IMR-90 (cell line): ENCODE results near the gene DHRS12. TPM values are rescaled to one million over a fixed set of nuclear protein-coding genes. Genes with fewer than 3 reads are reported as not detected.

ENCODE experiments used
- ATAC-seq: fragments of 200-7000 bp; cut with Tn5 transposase; 2 replicates; pipeline ENCODE4 v1.9.1; 2020; ENCODE audit warnings: low read depth, mild to moderate bottlenecking, moderate library complexity
- BruUV-seq: library from RNA; stranded (reverse); fragments of 400-500 nt; replicated peaks from 2 replicates; lab custom pipeline; 2021; lab: Mats Ljungman, UMichigan
- CTCF ChIA-PET: fragments of 300-600 bp; formaldehyde crosslinking; extraction: SDS; loops from one replicate; lab custom pipeline; 2021; ENCODE audit warnings: antibody characterized with exemption; lab: Yijun Ruan, JAX
- POLR2A ChIA-PET: fragments of 300-600 bp; sonication (Branson Sonifier 250); formaldehyde crosslinking; loops from one replicate; lab custom pipeline; 2022; ENCODE audit warnings: antibody characterized with exemption; ENCODE audit not compliant: unreplicated experiment; lab: Charles Lee
- DNase-seq: peaks from one replicate; pipeline ENCODE4 v3.0.0; 2013
- H2AFZ ChIP-seq: replicated peaks from 2 replicates; pipeline ENCODE3; 2013; ENCODE audit warnings: low read length, mild to moderate bottlenecking; ENCODE audit not compliant: poor library complexity
- H2AK5ac ChIP-seq: 2 replicates; pipeline ENCODE4 v1.6.1; 2013; ENCODE audit warnings: low read depth, low read length, inconsistent platforms
- H2AK9ac ChIP-seq: replicated peaks from 2 replicates; pipeline ENCODE3; 2013; ENCODE audit warnings: mild to moderate bottlenecking, low read depth, low read length, moderate library complexity; ENCODE audit not compliant: poor library complexity
- H2BK120ac ChIP-seq: 2 replicates; pipeline ENCODE4 v1.6.1; 2013; ENCODE audit warnings: low read depth, low read length, inconsistent platforms
- H2BK15ac ChIP-seq: 3 replicates; pipeline ENCODE4 v1.6.1; 2013; ENCODE audit warnings: low read depth, low read length, inconsistent platforms
- H2BK20ac ChIP-seq: 2 replicates; pipeline ENCODE4 v1.6.1; 2013; ENCODE audit warnings: low read depth, mild to moderate bottlenecking, inconsistent platforms, low read length, moderate library complexity
- H2BK5ac ChIP-seq: 2 replicates; pipeline ENCODE4 v1.6.1; 2013; ENCODE audit warnings: mild to moderate bottlenecking, low read depth, low read length, inconsistent platforms; ENCODE audit not compliant: poor library complexity, severe bottlenecking
- H3K14ac ChIP-seq: replicated peaks from 2 replicates; pipeline ENCODE4 v1.6.1; 2013; ENCODE audit warnings: low read depth, low read length, inconsistent platforms
- H3K18ac ChIP-seq: 2 replicates; pipeline ENCODE4 v1.6.1; 2013; ENCODE audit warnings: low read depth, low read length, control low read depth
- H3K23ac ChIP-seq: 2 replicates; pipeline ENCODE4 v1.6.1; 2013; ENCODE audit warnings: low read depth, low read length, inconsistent platforms
- H3K27ac ChIP-seq: 2 replicates; pipeline ENCODE4 v1.5.1; 2013; ENCODE audit warnings: mild to moderate bottlenecking, control low read depth, low read length; ENCODE audit not compliant: insufficient read depth
- H3K27me3 ChIP-seq: 2 replicates; pipeline ENCODE4 v1.6.1; 2013; ENCODE audit warnings: low read length; ENCODE audit not compliant: control insufficient read depth, insufficient read depth
- H3K36me3 ChIP-seq: 2 replicates; pipeline ENCODE4 v1.6.1; 2013; ENCODE audit warnings: low read length, mixed read lengths; ENCODE audit not compliant: control insufficient read depth, insufficient read depth
- H3K4ac ChIP-seq: 2 replicates; pipeline ENCODE4 v1.6.1; 2013; ENCODE audit warnings: low read depth, low read length, inconsistent platforms
- H3K4me1 ChIP-seq: 2 replicates; pipeline ENCODE4 v1.6.1; 2013; ENCODE audit warnings: low read length, mixed read lengths; ENCODE audit not compliant: control insufficient read depth, insufficient read depth
- H3K4me2 ChIP-seq: 2 replicates; pipeline ENCODE4 v1.6.1; 2013; ENCODE audit warnings: low read depth, mild to moderate bottlenecking, control low read depth, low read length, moderate library complexity
- H3K4me3 ChIP-seq: 2 replicates; pipeline ENCODE4 v1.5.1; 2013; ENCODE audit warnings: low read depth, mild to moderate bottlenecking, control low read depth, low read length, moderate library complexity; ENCODE audit not compliant: insufficient read depth
- H3K56ac ChIP-seq: 2 replicates; pipeline ENCODE4 v1.6.1; 2013; ENCODE audit warnings: low read length, inconsistent platforms; ENCODE audit not compliant: insufficient read depth; ENCODE audit errors: extremely low read depth
- H3K79me1 ChIP-seq, 2 experiments: 2 replicates each; pipeline ENCODE4 v1.6.1; 2013; ENCODE audit warnings: low read length in 2 of 2, inconsistent platforms in 1 of 2, low read depth in 1 of 2
- H3K9ac ChIP-seq: 2 replicates; pipeline ENCODE4 v1.6.1; 2013; ENCODE audit warnings: low read depth, low read length, control low read depth
- H3K9me1 ChIP-seq: 2 replicates; pipeline ENCODE4 v1.6.1; 2013; ENCODE audit warnings: low read length, inconsistent platforms; ENCODE audit not compliant: insufficient read depth
- H3K9me3 ChIP-seq: 2 replicates; pipeline ENCODE4 v1.6.1; 2013; ENCODE audit warnings: low read length; ENCODE audit not compliant: control insufficient read depth, insufficient read depth
- H4K20me1 ChIP-seq: 2 replicates; pipeline ENCODE4 v1.6.1; 2013; ENCODE audit warnings: low read length, inconsistent platforms; ENCODE audit not compliant: insufficient read depth
- H4K5ac ChIP-seq: 2 replicates; pipeline ENCODE4 v1.6.1; 2013; ENCODE audit warnings: mild to moderate bottlenecking, low read depth, low read length, control low read depth
- H4K8ac ChIP-seq, 2 experiments: 2 replicates each; pipeline ENCODE4 v1.6.1; 2013; ENCODE audit warnings: low read depth in 2 of 2, low read length in 2 of 2, control low read depth in 1 of 2, inconsistent platforms in 1 of 2
- H4K91ac ChIP-seq: 2 replicates; pipeline ENCODE4 v1.6.1; 2013; ENCODE audit warnings: low read depth, low read length, inconsistent platforms; ENCODE audit not compliant: insufficient read depth
- FOS ChIP-seq: fragments of 150-350 bp; IDR thresholded peaks from 2 replicates; pipeline ENCODE4 v1.6.1; 2016; ENCODE audit warnings: low read depth, low read length
- MAFK ChIP-seq: IDR thresholded peaks from 2 replicates; pipeline ENCODE4 v1.6.1; 2012; ENCODE audit warnings: low read depth, low read length, improper control_type of control experiment
- WGBS, 2 experiments: methylation state at CpG; one replicate each; pipeline versions ENCODE4 v1.1.5 to v1.1.7; 2013; ENCODE audit warnings: missing lambda C conversion rate in 2 of 2; ENCODE audit not compliant: insufficient read length in 1 of 2; ENCODE audit errors: extremely low coverage in 2 of 2; 5-methylcytosine and 5-hydroxymethylcytosine counted together
- dilution Hi-C: fragments of 300-500 bp; cut with HindIII; formaldehyde crosslinking; loops from one replicate; pipeline ENCODE4 v1.14.3; 2018; ENCODE audit warnings: low sequenced_read_pairs; ENCODE audit not compliant: unreplicated experiment
- in situ Hi-C: fragments of 300-500 bp; cut with MboI; formaldehyde crosslinking; loops from 3 replicates; pipeline ENCODE4 v1.14.3; 2019; ENCODE audit warnings: low sequenced_read_pairs, inconsistent platforms, mixed read lengths
- intact Hi-C: fragments of 100-400 bp; cut with micrococcal nuclease; formaldehyde crosslinking; loops from 2 replicates; pipeline ENCODE4 v1.10.0; 2022
- polyA plus RNA-seq, 3 experiments: library from polyadenylated mRNA; depleted of rRNA; stranded (reverse); fragments of >200 nt; gene quantifications; 2 replicates each; pipeline ENCODE4 v1.2.3, GENCODE V29; 2012; ENCODE audit warnings: low replicate concordance in 1 of 3
- total RNA-seq: library from RNA; depleted of rRNA; stranded (reverse); fragments of >200 nt; gene quantifications from 2 replicates; pipeline ENCODE4 v1.2.3, GENCODE V29; 2012

The DHRS12 gene
- total and polyA plus RNA-seq, 2 of the 4 experiments (the other 2 are of a cell fraction): 1.3 to 1.6 TPM

GRCh38 chr13:51816604-51817249 is 12.8 kb upstream of the DHRS12 start (continued):
- TF ChIP-seq FOS: no peak

DNA sequence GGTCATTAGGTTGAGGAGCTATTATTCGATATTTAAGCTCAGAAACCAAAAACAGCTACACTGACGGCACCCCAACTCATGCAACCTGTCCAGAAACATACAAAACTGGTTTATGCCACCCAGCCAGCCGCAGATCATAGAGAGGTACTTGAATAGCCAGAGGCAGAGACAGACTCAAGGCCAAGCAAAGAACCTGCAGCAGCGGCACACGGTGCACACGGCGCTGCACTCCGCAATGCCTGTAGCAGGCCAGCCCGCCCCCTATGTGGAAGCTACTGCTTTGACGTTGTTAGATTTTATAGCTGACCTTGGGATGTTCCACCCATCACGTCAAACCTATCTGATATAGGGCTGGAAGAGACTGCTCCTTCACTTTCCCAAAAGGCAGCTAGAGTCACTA is 11.9 kb upstream of the DHRS12 start:
- H4K20me1 ChIP-seq: no peaks in the 10 kb centered on the region
- H3K9me3 ChIP-seq: no peaks in the 10 kb centered on the region
- H2BK5ac ChIP-seq: no peak overlapping the region
- H2BK20ac ChIP-seq: no peak overlapping the region
- no peak overlapping the region for H3K9ac ChIP-seq
- intact Hi-C loops (loop anchor here (1.0 to 10.0 kb wide), 3 partner anchors 199 to 385 kb away; partner anchors contain the start of genes ALG11 and ATP7B), in situ Hi-C loops (loop anchor here (10.0 kb wide), 1 partner anchor 309 kb away; the partner anchor contains the start of gene NEK5), dilution Hi-C loops (no loop called here)
- no peak for TF ChIP-seq MAFK
- no TSS peak for BruUV-seq
- no peak overlapping the region for H3K18ac ChIP-seq
- no peak for DNase-seq
- H2BK15ac ChIP-seq: no peak overlapping the region
- no peak overlapping the region for H4K8ac ChIP-seq
- peaks cover 48% of the 10 kb centered on the region for H3K27me3 ChIP-seq
- WGBS, 2 experiments: no CpG with 5 or more reads among the region's 11 CpGs
- H3K56ac ChIP-seq: no peak overlapping the region
- H2AK5ac ChIP-seq: no peak overlapping the region
- H3K27ac ChIP-seq: no peak overlapping the region
- ChIA-PET CTCF (interaction anchor here (0.7 to 1.6 kb wide), 5 partner anchors 10 to 394 kb away, joined by 3 to 6 read pairs (median 3); no protein-coding TSS in a partner anchor), POLR2A (no interaction called here)
- H3K4ac ChIP-seq: no peak overlapping the region
- H3K4me3 ChIP-seq: no peak overlapping the region
- ATAC-seq: no peak
- no peak overlapping the region for H2AK9ac ChIP-seq
- H3K9me1 ChIP-seq: peaks cover 4% of the 10 kb centered on the region; the same call in 1 of the 2 replicates
- no peak overlapping the region for H4K91ac ChIP-seq
- H2AFZ ChIP-seq: no peak overlapping the region
- H3K79me1 ChIP-seq: no peaks in the 10 kb centered on the region
- no peak overlapping the region for H3K4me2 ChIP-seq
- H3K23ac ChIP-seq: no peak overlapping the region
- no peak overlapping the region for H2BK120ac ChIP-seq
- H3K36me3 ChIP-seq: no peaks in the 10 kb centered on the region
- H3K4me1 ChIP-seq: no peaks in the 10 kb centered on the region
- no peak overlapping the region for H3K14ac ChIP-seq
- no peak overlapping the region for H4K5ac ChIP-seq
